ENCODE results near the gene C6orf89.
A peak's percentile ranks its signal among the peaks of the same experiment; 100 is the strongest.

The C6orf89 gene

GRCh38 chr6:36956446-36956820 is 70.7 kb downstream of the C6orf89 start:
- H3K4me3 ChIP-seq = no peak overlapping the region
- H3K36me3 ChIP-seq (ENCODE audit: insufficient read depth, low read length) = no peaks in the 10 kb centered on the region
- H3K9me3 ChIP-seq (ENCODE audit: low read depth, low read length) = no peaks in the 10 kb centered on the region
- H3K9ac ChIP-seq (ENCODE audit: insufficient read length) = no peak overlapping the region
- H3K27ac ChIP-seq = no peak overlapping the region
- DNase-seq (ENCODE audit: low read depth, low spot score) = no peak
- TF ChIP-seq EZH2 (IDR thresholded peaks at IDR 0.05) (no peak), FOXP2 (optimal IDR thresholded peaks at IDR 0.05; ENCODE audit: control extremely low read depth, extremely low read length, insufficient read depth) (no peak), POLR2AphosphoS5 (IDR thresholded peaks at IDR 0.05; ENCODE audit: borderline replicate concordance, low read depth, low read length) (no peak)

GRCh38 chr6:36957773-36958271 is 72.1 kb downstream of the C6orf89 start:
- DNase-seq (ENCODE audit: low read depth, low spot score) = no peak
- no peak overlapping the region for H3K4me3 ChIP-seq
- no peak overlapping the region for H3K9ac ChIP-seq (ENCODE audit: insufficient read length)
- H3K27ac ChIP-seq = no peak overlapping the region
- TF ChIP-seq POLR2AphosphoS5 (IDR thresholded peaks at IDR 0.05; ENCODE audit: borderline replicate concordance, low read depth, low read length) (no peak), EZH2 (IDR thresholded peaks at IDR 0.05) (no peak), FOXP2 (optimal IDR thresholded peaks at IDR 0.05; ENCODE audit: control extremely low read depth, extremely low read length, insufficient read depth) (no peak)
- no peaks in the 10 kb centered on the region for H3K9me3 ChIP-seq (ENCODE audit: low read depth, low read length)
- H3K36me3 ChIP-seq (ENCODE audit: insufficient read depth, low read length) = no peaks in the 10 kb centered on the region

- TF ChIP-seq EZH2 (IDR thresholded peaks at IDR 0.05) (no peak), POLR2AphosphoS5 (IDR thresholded peaks at IDR 0.05; ENCODE audit: borderline replicate concordance, low read depth, low read length) (no peak), FOXP2 (optimal IDR thresholded peaks at IDR 0.05; ENCODE audit: control extremely low read depth, extremely low read length, insufficient read depth) (no peak)
Observed at GRCh38 chr6:36958775-36959554, 73.2 kb downstream of the C6orf89 start.

GRCh38 chr6:36959555-36960250 is 74.0 kb downstream of the C6orf89 start:
- Histone ChIP-seq H3K9ac (ENCODE audit: insufficient read length) (no peak overlapping the region), H3K27ac (peak overlapping the region; percentile 19; the same call in 1 of the 2 replicates), H3K36me3 (ENCODE audit: insufficient read depth, low read length) (no peaks in the 10 kb centered on the region), H3K9me3 (ENCODE audit: low read depth, low read length) (no peaks in the 10 kb centered on the region), H3K4me3 (no peak overlapping the region)
- DNase-seq (ENCODE audit: low read depth, low spot score) = no peak
- TF ChIP-seq POLR2AphosphoS5 (IDR thresholded peaks at IDR 0.05; ENCODE audit: borderline replicate concordance, low read depth, low read length) = no peak
- no peak for TF ChIP-seq EZH2 (IDR thresholded peaks at IDR 0.05)
- no peak for TF ChIP-seq FOXP2 (optimal IDR thresholded peaks at IDR 0.05; ENCODE audit: control extremely low read depth, extremely low read length, insufficient read depth)

More at GRCh38 chr6:36958775-36959554, 73.2 kb downstream of the C6orf89 start:
- DNase-seq (ENCODE audit: low read depth, low spot score) = no peak
- no peak overlapping the region for H3K27ac ChIP-seq
- H3K36me3 ChIP-seq (ENCODE audit: insufficient read depth, low read length) = no peaks in the 10 kb centered on the region
- no peak overlapping the region for H3K4me3 ChIP-seq
- no peak overlapping the region for H3K9ac ChIP-seq (ENCODE audit: insufficient read length)
- H3K9me3 ChIP-seq (ENCODE audit: low read depth, low read length) = no peaks in the 10 kb centered on the region

GRCh38 chr6:36961441-36962435 is 76.0 kb downstream of the C6orf89 start:
- no peak overlapping the region for H3K27ac ChIP-seq

GRCh38 chr6:36962874-36963273 is 77.1 kb downstream of the C6orf89 start:
- DNase-seq (ENCODE audit: low read depth, low spot score) = peak; percentile 58
- TF ChIP-seq POLR2AphosphoS5 (IDR thresholded peaks at IDR 0.05; ENCODE audit: borderline replicate concordance, low read depth, low read length) = no peak
- TF ChIP-seq EZH2 (IDR thresholded peaks at IDR 0.05) = no peak
- TF ChIP-seq FOXP2 (optimal IDR thresholded peaks at IDR 0.05; ENCODE audit: control extremely low read depth, extremely low read length, insufficient read depth) = no peak
- no peak overlapping the region for H3K27ac ChIP-seq

More at GRCh38 chr6:36961441-36962435, 76.0 kb downstream of the C6orf89 start:
- DNase-seq (ENCODE audit: low read depth, low spot score) = no peak
- Histone ChIP-seq H3K9me3 (ENCODE audit: low read depth, low read length) (no peaks in the 10 kb centered on the region), H3K4me3 (no peak overlapping the region), H3K9ac (ENCODE audit: insufficient read length) (no peak overlapping the region), H3K36me3 (ENCODE audit: insufficient read depth, low read length) (no peaks in the 10 kb centered on the region)
- TF ChIP-seq POLR2AphosphoS5 (IDR thresholded peaks at IDR 0.05; ENCODE audit: borderline replicate concordance, low read depth, low read length) = no peak
- TF ChIP-seq FOXP2 (optimal IDR thresholded peaks at IDR 0.05; ENCODE audit: control extremely low read depth, extremely low read length, insufficient read depth) = no peak
- TF ChIP-seq EZH2 (IDR thresholded peaks at IDR 0.05) = no peak

GRCh38 chr6:36963451-36964290 is 77.9 kb downstream of the C6orf89 start:
- H3K9ac ChIP-seq (ENCODE audit: insufficient read length) = no peak overlapping the region
- TF ChIP-seq FOXP2 (optimal IDR thresholded peaks at IDR 0.05; ENCODE audit: control extremely low read depth, extremely low read length, insufficient read depth) (no peak), POLR2AphosphoS5 (IDR thresholded peaks at IDR 0.05; ENCODE audit: borderline replicate concordance, low read depth, low read length) (no peak), EZH2 (IDR thresholded peaks at IDR 0.05) (no peak)
- DNase-seq (ENCODE audit: low read depth, low spot score) = no peak
- H3K9me3 ChIP-seq (ENCODE audit: low read depth, low read length) = no peaks in the 10 kb centered on the region
- no peak overlapping the region for H3K27ac ChIP-seq
- H3K36me3 ChIP-seq (ENCODE audit: insufficient read depth, low read length) = peaks cover 16% of the 10 kb centered on the region
- H3K4me3 ChIP-seq = no peak overlapping the region

More at GRCh38 chr6:36962874-36963273, 77.1 kb downstream of the C6orf89 start:
- H3K9me3 ChIP-seq (ENCODE audit: low read depth, low read length) = no peaks in the 10 kb centered on the region
- peaks cover 9% of the 10 kb centered on the region; the same call in 1 of the 2 replicates for H3K36me3 ChIP-seq (ENCODE audit: insufficient read depth, low read length)
- H3K4me3 ChIP-seq = no peak overlapping the region
- no peak overlapping the region for H3K9ac ChIP-seq (ENCODE audit: insufficient read length)

All from SK-N-MC (cell line).